Liver (tissue), 9 donors: ENCODE results near the gene VDAC2. TPM values are rescaled to one million over a fixed set of nuclear protein-coding genes. Genes with fewer than 3 reads are reported as not detected.

Experiments used
- DNase-seq: peaks from one replicate; pipeline ENCODE4 v3.0.0-alpha.2; 2017; ENCODE audit warnings: low spot score
- H3K27ac ChIP-seq, 2 donors: one replicate each; pipeline ENCODE4 v1.7.0; 2013; ENCODE audit warnings: inconsistent platforms in 2 of 2, low read length in 2 of 2, control low read depth in 1 of 2, low read depth in 1 of 2, mild to moderate bottlenecking in 1 of 2
- H3K27me3 ChIP-seq, 4 donors: one replicate each; pipeline versions ENCODE4 v1.6.1 to v1.7.0; 2013; ENCODE audit warnings: low read length in 3 of 4, inconsistent platforms in 1 of 4, mild to moderate bottlenecking in 1 of 4, moderate library complexity in 1 of 4; ENCODE audit not compliant: control insufficient read depth in 4 of 4, insufficient read depth in 4 of 4
- H3K36me3 ChIP-seq, 4 donors: one replicate each; pipeline versions ENCODE4 v1.6.1 to v1.7.0; 2013; ENCODE audit warnings: low read length in 3 of 4, mild to moderate bottlenecking in 3 of 4, low read depth in 1 of 4, moderate library complexity in 1 of 4; ENCODE audit not compliant: control insufficient read depth in 4 of 4, insufficient read depth in 3 of 4
- H3K4me1 ChIP-seq, 4 donors: one replicate each; pipeline versions ENCODE4 v1.6.1 to v1.7.0; 2013; ENCODE audit warnings: low read length in 3 of 4, mild to moderate bottlenecking in 3 of 4, moderate library complexity in 1 of 4; ENCODE audit not compliant: control insufficient read depth in 4 of 4, insufficient read depth in 4 of 4
- H3K4me3 ChIP-seq, 3 donors: one replicate each; pipeline versions ENCODE4 v1.6.1 to v1.7.0; 2013; ENCODE audit warnings: low read length in 3 of 3, control low read depth in 1 of 3, low read depth in 1 of 3, mild to moderate bottlenecking in 1 of 3
- H3K9ac ChIP-seq, 2 donors: one replicate each; pipeline ENCODE4 v1.7.0; 2013; ENCODE audit warnings: low read length in 2 of 2, mild to moderate bottlenecking in 2 of 2, moderate library complexity in 2 of 2, control low read depth in 1 of 2, low read depth in 1 of 2
- H3K9me3 ChIP-seq, 4 donors: one replicate each; pipeline versions ENCODE4 v1.6.1 to v1.7.0; 2013; ENCODE audit warnings: low read length in 3 of 4; ENCODE audit not compliant: control insufficient read depth in 4 of 4
- ATF3 ChIP-seq: IDR thresholded peaks from 2 replicates; pipeline ENCODE4 v1.6.1; 2016; ENCODE audit warnings: antibody characterized with exemption
- FOXA1 ChIP-seq: IDR thresholded peaks from 2 replicates; pipeline ENCODE4 v1.6.1; 2016; ENCODE audit warnings: antibody characterized with exemption
- FOXA2 ChIP-seq: IDR thresholded peaks from 2 replicates; pipeline ENCODE4 v1.6.1; 2016; ENCODE audit warnings: antibody characterized with exemption
- GABPA ChIP-seq, 2 donors: IDR thresholded peaks in 1 of 2; conservative IDR thresholded peaks in 1 of 2; 2 replicates each; pipeline ENCODE4 v1.6.1; 2016; ENCODE audit warnings: antibody characterized with exemption in 2 of 2, mild to moderate bottlenecking in 1 of 2, moderate library complexity in 1 of 2
- HNF4A ChIP-seq, 2 donors: conservative IDR thresholded peaks; 2 replicates each; pipeline ENCODE4 v1.6.1; 2016; ENCODE audit warnings: antibody characterized with exemption in 2 of 2, mild to moderate bottlenecking in 2 of 2
- HNF4G ChIP-seq: IDR thresholded peaks from 2 replicates; pipeline ENCODE4 v1.6.1; 2016; ENCODE audit warnings: antibody characterized with exemption
- JUND ChIP-seq, 2 donors: IDR thresholded peaks; 2 replicates each; pipeline ENCODE4 v1.6.1; 2016; ENCODE audit warnings: antibody characterized with exemption in 2 of 2
- NR2F2 ChIP-seq: IDR thresholded peaks from 2 replicates; pipeline ENCODE4 v1.6.1; 2016; ENCODE audit warnings: antibody characterized with exemption
- RAD21 ChIP-seq, 2 donors: IDR thresholded peaks; 2 replicates each; pipeline ENCODE4 v1.6.1; 2016; ENCODE audit warnings: antibody characterized with exemption in 2 of 2, mild to moderate bottlenecking in 2 of 2
- RXRA ChIP-seq, 2 donors: IDR thresholded peaks; 2 replicates each; pipeline ENCODE4 v1.6.1; 2017 to 2018; ENCODE audit warnings: antibody characterized with exemption in 2 of 2, mild to moderate bottlenecking in 1 of 2
- SP1 ChIP-seq: IDR thresholded peaks from 2 replicates; pipeline ENCODE4 v1.6.1; 2018; ENCODE audit warnings: antibody characterized with exemption, mild to moderate bottlenecking
- TAF1 ChIP-seq: conservative IDR thresholded peaks from 2 replicates; pipeline ENCODE4 v1.6.1; 2016; ENCODE audit warnings: antibody characterized with exemption, mild to moderate bottlenecking
- ZBTB33 ChIP-seq: IDR thresholded peaks from 2 replicates; pipeline ENCODE4 v1.6.1; 2016; ENCODE audit warnings: antibody characterized with exemption
- WGBS: extraction: QIAGEN DNeasy Blood & Tissue Kit; methylation state at CpG from one replicate; pipeline ENCODE4 v1.1.7; 2013; 5-methylcytosine and 5-hydroxymethylcytosine counted together
- polyA plus RNA-seq, 2 donors: library from polyadenylated mRNA; stranded (reverse) in 1 of 2; unstranded in 1 of 2; fragments of 200-250 nt in 1 of 2; fragments of >200 nt in 1 of 2; fragmentation: Nextera tagmentation in 1 of 2; extraction: Ambion mirVana in 1 of 2; gene quantifications; one replicate each; pipeline versions ENCODE4 v1.2.1 to v1.2.3, GENCODE V29; 2013 to 2015
- total RNA-seq, 2 donors: library from RNA; depleted of rRNA; stranded (reverse); fragments of >200 nt; gene quantifications; one replicate each; pipeline ENCODE4 v1.2.3, GENCODE V29; 2014
- TF ChIP-seq, protein P1 (sequence below): IDR thresholded peaks from 2 replicates; pipeline ENCODE4 v1.6.1; 2016; ENCODE audit warnings: antibody characterized with exemption, mild to moderate bottlenecking
- TF ChIP-seq, protein P2 (sequence below): fragments of 150-350 bp; IDR thresholded peaks from 2 replicates; pipeline ENCODE4 v1.5.1; 2017; ENCODE audit warnings: improper control_type of control experiment, low read depth, low read length; ENCODE audit not compliant: missing input control
- donor health status: healthy.
- donor health status: healthy.
- donor health status: healthy.
- donor health status: healthy.
- donor health status: healthy.

VDAC2 gene
- total and polyA plus RNA-seq, 4 donors = 41.3 to 67.1 (median 52.5) TPM

- H3K9me3 ChIP-seq = no peaks in the 10 kb centered on the region
- DNase-seq = no peak
- peaks cover 3 to 7% (median 5%) of the 10 kb centered on the region in 4 donors for H3K4me1 ChIP-seq
- H3K9ac ChIP-seq = no peak overlapping the region
- H3K4me3 ChIP-seq = no peak overlapping the region
- no peaks in the 10 kb centered on the region for H3K27me3 ChIP-seq
- TF ChIP-seq TAF1 (no peak), HNF4G (no peak), RAD21 (IDR thresholded peaks at IDR 0.05) (no peak), ZBTB33 (no peak), FOXA1 (no peak), FOXA2 (no peak), HNF4A (conservative IDR thresholded peaks at IDR 0.05) (no peak)
- TF ChIP-seq, protein P1, sequence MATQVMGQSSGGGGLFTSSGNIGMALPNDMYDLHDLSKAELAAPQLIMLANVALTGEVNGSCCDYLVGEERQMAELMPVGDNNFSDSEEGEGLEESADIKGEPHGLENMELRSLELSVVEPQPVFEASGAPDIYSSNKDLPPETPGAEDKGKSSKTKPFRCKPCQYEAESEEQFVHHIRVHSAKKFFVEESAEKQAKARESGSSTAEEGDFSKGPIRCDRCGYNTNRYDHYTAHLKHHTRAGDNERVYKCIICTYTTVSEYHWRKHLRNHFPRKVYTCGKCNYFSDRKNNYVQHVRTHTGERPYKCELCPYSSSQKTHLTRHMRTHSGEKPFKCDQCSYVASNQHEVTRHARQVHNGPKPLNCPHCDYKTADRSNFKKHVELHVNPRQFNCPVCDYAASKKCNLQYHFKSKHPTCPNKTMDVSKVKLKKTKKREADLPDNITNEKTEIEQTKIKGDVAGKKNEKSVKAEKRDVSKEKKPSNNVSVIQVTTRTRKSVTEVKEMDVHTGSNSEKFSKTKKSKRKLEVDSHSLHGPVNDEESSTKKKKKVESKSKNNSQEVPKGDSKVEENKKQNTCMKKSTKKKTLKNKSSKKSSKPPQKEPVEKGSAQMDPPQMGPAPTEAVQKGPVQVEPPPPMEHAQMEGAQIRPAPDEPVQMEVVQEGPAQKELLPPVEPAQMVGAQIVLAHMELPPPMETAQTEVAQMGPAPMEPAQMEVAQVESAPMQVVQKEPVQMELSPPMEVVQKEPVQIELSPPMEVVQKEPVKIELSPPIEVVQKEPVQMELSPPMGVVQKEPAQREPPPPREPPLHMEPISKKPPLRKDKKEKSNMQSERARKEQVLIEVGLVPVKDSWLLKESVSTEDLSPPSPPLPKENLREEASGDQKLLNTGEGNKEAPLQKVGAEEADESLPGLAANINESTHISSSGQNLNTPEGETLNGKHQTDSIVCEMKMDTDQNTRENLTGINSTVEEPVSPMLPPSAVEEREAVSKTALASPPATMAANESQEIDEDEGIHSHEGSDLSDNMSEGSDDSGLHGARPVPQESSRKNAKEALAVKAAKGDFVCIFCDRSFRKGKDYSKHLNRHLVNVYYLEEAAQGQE = no peak
- peak overlapping the region in 1 of 2 donors; percentile 35 for H3K27ac ChIP-seq
- H3K36me3 ChIP-seq = no peaks in the 10 kb centered on the region
- 93% methylated on average over 6 of the region's 6 CpGs for WGBS
Observed at GRCh38 chr10:75195035-75195763, 15.4 kb upstream of the VDAC2 start.

- Histone ChIP-seq H3K27ac (no peak overlapping the region), H3K9me3 (no peaks in the 10 kb centered on the region), H3K27me3 (no peaks in the 10 kb centered on the region), H3K36me3 (no peaks in the 10 kb centered on the region), H3K9ac (no peak overlapping the region), H3K4me3 (no peak overlapping the region), H3K4me1 (peaks cover 0 to 3% (median 1%) of the 10 kb centered on the region in 4 donors)
- TF ChIP-seq GABPA (IDR thresholded peaks at IDR 0.05 in 1 of 2, conservative IDR thresholded peaks at IDR 0.05 in 1 of 2) (no peak), SP1 (no peak), HNF4A (conservative IDR thresholded peaks at IDR 0.05) (no peak), ZBTB33 (no peak), NR2F2 (no peak), RXRA (IDR thresholded peaks at IDR 0.05) (no peak), FOXA2 (no peak), ATF3 (no peak), JUND (IDR thresholded peaks at IDR 0.05) (no peak)
- TF ChIP-seq, protein P2, sequence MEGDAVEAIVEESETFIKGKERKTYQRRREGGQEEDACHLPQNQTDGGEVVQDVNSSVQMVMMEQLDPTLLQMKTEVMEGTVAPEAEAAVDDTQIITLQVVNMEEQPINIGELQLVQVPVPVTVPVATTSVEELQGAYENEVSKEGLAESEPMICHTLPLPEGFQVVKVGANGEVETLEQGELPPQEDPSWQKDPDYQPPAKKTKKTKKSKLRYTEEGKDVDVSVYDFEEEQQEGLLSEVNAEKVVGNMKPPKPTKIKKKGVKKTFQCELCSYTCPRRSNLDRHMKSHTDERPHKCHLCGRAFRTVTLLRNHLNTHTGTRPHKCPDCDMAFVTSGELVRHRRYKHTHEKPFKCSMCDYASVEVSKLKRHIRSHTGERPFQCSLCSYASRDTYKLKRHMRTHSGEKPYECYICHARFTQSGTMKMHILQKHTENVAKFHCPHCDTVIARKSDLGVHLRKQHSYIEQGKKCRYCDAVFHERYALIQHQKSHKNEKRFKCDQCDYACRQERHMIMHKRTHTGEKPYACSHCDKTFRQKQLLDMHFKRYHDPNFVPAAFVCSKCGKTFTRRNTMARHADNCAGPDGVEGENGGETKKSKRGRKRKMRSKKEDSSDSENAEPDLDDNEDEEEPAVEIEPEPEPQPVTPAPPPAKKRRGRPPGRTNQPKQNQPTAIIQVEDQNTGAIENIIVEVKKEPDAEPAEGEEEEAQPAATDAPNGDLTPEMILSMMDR = no peak
- no peak for DNase-seq
- WGBS = 86% methylated on average over 3 of the region's 3 CpGs
Observed at GRCh38 chr10:75197066-75197465, 13.5 kb upstream of the VDAC2 start.
